CD4-positive, CD25-positive, alpha-beta regulatory T cell (primary cell): ENCODE measurements around the gene EXOC6B. TPM values are rescaled to one million over a fixed set of nuclear protein-coding genes. Genes with fewer than 3 reads are reported as not detected.

ENCODE experiments used
- ATAC-seq, 2 donors: fragments of 150-1000 bp; cut with Tn5 transposase; one replicate each; pipeline ENCODE4 v1.10.0; 2021; ENCODE audit warnings: low read depth in 2 of 2, moderate number of reproducible peaks in 2 of 2, moderate library complexity in 1 of 2
- DNase-seq, 3 donors: peaks; one replicate each; pipeline versions ENCODE4 v3.0.0 to v3.0.0-alpha.2; 2012 to 2022; ENCODE audit warnings: mixed read lengths in 1 of 3
- H3K27ac ChIP-seq: one replicate; pipeline ENCODE4 v1.7.0; 2013; ENCODE audit warnings: mild to moderate bottlenecking, low read length; ENCODE audit not compliant: insufficient read depth, poor library complexity, severe bottlenecking
- H3K27me3 ChIP-seq: one replicate; pipeline ENCODE4 v1.7.0; 2013; ENCODE audit warnings: low read length; ENCODE audit not compliant: control insufficient read depth, insufficient read depth
- H3K36me3 ChIP-seq: one replicate; pipeline ENCODE4 v1.7.0; 2013; ENCODE audit warnings: mild to moderate bottlenecking, low read length, moderate library complexity; ENCODE audit not compliant: control insufficient read depth, insufficient read depth
- H3K4me1 ChIP-seq: 2 replicates; pipeline ENCODE4 v1.7.0; 2013; ENCODE audit warnings: mild to moderate bottlenecking, low read length; ENCODE audit not compliant: insufficient read depth, control insufficient read depth, poor library complexity, severe bottlenecking
- H3K4me3 ChIP-seq: one replicate; pipeline ENCODE4 v1.7.0; 2013; ENCODE audit warnings: low read depth, mild to moderate bottlenecking, low read length, moderate library complexity
- H3K9me3 ChIP-seq, 2 experiments: 1 replicate in 1 of 2; 2 replicates in 1 of 2; pipeline ENCODE4 v1.7.0; 2013; ENCODE audit warnings: low read length in 2 of 2, mild to moderate bottlenecking in 1 of 2, moderate library complexity in 1 of 2; ENCODE audit not compliant: control insufficient read depth in 2 of 2
- H3K27ac Mint-ChIP-seq, 3 donors: one replicate each; pipeline ENCODE4 v1.8.0; 2020 to 2022; ENCODE audit warnings: mild to moderate bottlenecking in 3 of 3, mixed read lengths in 3 of 3, moderate library complexity in 2 of 3
- H3K27me3 Mint-ChIP-seq: one replicate; pipeline ENCODE4 v1.8.0; 2022; ENCODE audit warnings: mild to moderate bottlenecking, mixed read lengths
- H3K36me3 Mint-ChIP-seq: one replicate; pipeline ENCODE4 v1.8.0; 2020; ENCODE audit warnings: mixed read lengths
- H3K4me1 Mint-ChIP-seq, 4 donors: one replicate each; pipeline ENCODE4 v1.8.0; 2020 to 2022; ENCODE audit warnings: mixed read lengths in 4 of 4, mild to moderate bottlenecking in 1 of 4
- H3K4me3 Mint-ChIP-seq, 4 donors: one replicate each; pipeline ENCODE4 v1.8.0; 2020 to 2022; ENCODE audit warnings: mild to moderate bottlenecking in 4 of 4, mixed read lengths in 4 of 4, moderate library complexity in 3 of 4
- H3K9me3 Mint-ChIP-seq, 7 donors: one replicate each; pipeline ENCODE4 v1.8.0; 2020 to 2022; ENCODE audit warnings: mixed read lengths in 7 of 7, mild to moderate bottlenecking in 3 of 7, moderate library complexity in 2 of 7
- polyA plus RNA-seq, 4 donors: library from polyadenylated mRNA; unstranded; fragments of 300-500 nt; fragmentation: Illumina TruSeq; gene quantifications; one replicate each; pipeline ENCODE4 v1.2.3, GENCODE V29; 2021
- total RNA-seq: library from RNA; stranded (reverse); gene quantifications from one replicate; pipeline ENCODE4 v1.2.3, GENCODE V29; 2022

EXOC6B gene
- total and polyA plus RNA-seq, 5 donors from 2014 or later: 1.5 to 20.8 (median 2.1) TPM

- no peak overlapping the region for H3K4me3 ChIP-seq
- DNase-seq: peak in 1 of 3 donors; percentile 36
- Mint-ChIP-seq H3K4me3 (no peak overlapping the region), H3K27ac (no peak overlapping the region), H3K36me3 (no peaks in the 10 kb centered on the region), H3K4me1 (peaks cover 27 to 41% (median 33%) of the 10 kb centered on the region in 4 donors), H3K27me3 (peaks cover 7% of the 10 kb centered on the region), H3K9me3 (no peaks in the 10 kb centered on the region)
- H3K9me3 ChIP-seq: no peaks in the 10 kb centered on the region
- no peaks in the 10 kb centered on the region for H3K27me3 ChIP-seq
- H3K27ac ChIP-seq: no peak overlapping the region
- ATAC-seq: no peak
- H3K4me1 ChIP-seq: peaks cover 29% of the 10 kb centered on the region
- H3K36me3 ChIP-seq: no peaks in the 10 kb centered on the region
Measured at GRCh38 chr2:72827966-72828646, 2.3 kb upstream of the EXOC6B start.

- DNase-seq: no peak
- H3K36me3 Mint-ChIP-seq: no peaks in the 10 kb centered on the region
- Histone ChIP-seq H3K27ac (no peak overlapping the region), H3K4me1 (peaks cover 29% of the 10 kb centered on the region), H3K36me3 (no peaks in the 10 kb centered on the region), H3K27me3 (no peaks in the 10 kb centered on the region), H3K9me3 (no peaks in the 10 kb centered on the region), H3K4me3 (no peak overlapping the region)
- H3K9me3 Mint-ChIP-seq: no peaks in the 10 kb centered on the region
- no peak overlapping the region for H3K27ac Mint-ChIP-seq
- peak overlapping the region in 3 of 4 donors; percentile 44 to 96 (median 53) for H3K4me3 Mint-ChIP-seq
- peaks cover 28 to 45% (median 37%) of the 10 kb centered on the region in 4 donors for H3K4me1 Mint-ChIP-seq
- ATAC-seq: no peak
- peaks cover 7% of the 10 kb centered on the region for H3K27me3 Mint-ChIP-seq
Measured at GRCh38 chr2:72827487-72827886, 1.7 kb upstream of the EXOC6B start.

GRCh38 chr2:72826156-72826477 is 284 bp upstream of the EXOC6B start:
- ATAC-seq (no peak), DNase-seq (no peak)
- Mint-ChIP-seq H3K36me3 (peaks cover under 1% of the 10 kb centered on the region), H3K27me3 (peaks cover 7% of the 10 kb centered on the region), H3K4me1 (peaks cover 31 to 57% (median 47%) of the 10 kb centered on the region in 4 donors), H3K27ac (peak overlapping the region in 2 of 3 donors; percentile 93 to 94), H3K4me3 (peak overlapping the region; percentile 92 to 97 (median 95)), H3K9me3 (no peaks in the 10 kb centered on the region)
- H3K4me3 ChIP-seq: peak overlapping the region; percentile 69
- no peaks in the 10 kb centered on the region for H3K27me3 ChIP-seq
- no peaks in the 10 kb centered on the region for H3K36me3 ChIP-seq
- H3K9me3 ChIP-seq: no peaks in the 10 kb centered on the region
- peaks cover 29% of the 10 kb centered on the region for H3K4me1 ChIP-seq
- no peak overlapping the region for H3K27ac ChIP-seq

- H3K27ac Mint-ChIP-seq: peak overlapping the region; percentile 5 to 93 (median 87)
- peaks cover 22% of the 10 kb centered on the region for H3K4me1 ChIP-seq
- H3K27ac ChIP-seq: no peak overlapping the region
- no peak for ATAC-seq
- peaks cover 4% of the 10 kb centered on the region for H3K36me3 Mint-ChIP-seq
- peak overlapping the region; percentile 92 to 96 (median 94) for H3K4me3 Mint-ChIP-seq
- no peaks in the 10 kb centered on the region for H3K9me3 Mint-ChIP-seq
- DNase-seq: peak in 1 of 3 donors; percentile 13
- no peaks in the 10 kb centered on the region for H3K9me3 ChIP-seq
- peak overlapping the region; percentile 80 for H3K4me3 ChIP-seq
- peaks cover 31 to 62% (median 50%) of the 10 kb centered on the region in 4 donors for H3K4me1 Mint-ChIP-seq
- peaks cover 7% of the 10 kb centered on the region for H3K27me3 Mint-ChIP-seq
- no peaks in the 10 kb centered on the region for H3K27me3 ChIP-seq
- H3K36me3 ChIP-seq: no peaks in the 10 kb centered on the region
Measured at GRCh38 chr2:72824224-72824842, 1.5 kb downstream of the EXOC6B start.

GRCh38 chr2:72822794-72823193 is 3.0 kb downstream of the EXOC6B start:
- no peak for ATAC-seq
- Mint-ChIP-seq H3K27me3 (peaks cover 7% of the 10 kb centered on the region), H3K4me1 (peaks cover 26 to 62% (median 49%) of the 10 kb centered on the region in 4 donors), H3K27ac (no peak overlapping the region), H3K36me3 (peaks cover 7% of the 10 kb centered on the region), H3K9me3 (no peaks in the 10 kb centered on the region), H3K4me3 (peak overlapping the region in 1 of 4 donors; percentile 75)
- Histone ChIP-seq H3K9me3 (no peaks in the 10 kb centered on the region), H3K4me3 (no peak overlapping the region), H3K27ac (no peak overlapping the region), H3K36me3 (no peaks in the 10 kb centered on the region), H3K27me3 (no peaks in the 10 kb centered on the region), H3K4me1 (peaks cover 22% of the 10 kb centered on the region)
- DNase-seq: no peak

- Histone ChIP-seq H3K9me3 (no peaks in the 10 kb centered on the region), H3K4me1 (peaks cover 22% of the 10 kb centered on the region), H3K36me3 (no peaks in the 10 kb centered on the region), H3K4me3 (no peak overlapping the region), H3K27ac (no peak overlapping the region), H3K27me3 (no peaks in the 10 kb centered on the region)
- Mint-ChIP-seq H3K9me3 (no peaks in the 10 kb centered on the region), H3K27me3 (peaks cover 7% of the 10 kb centered on the region), H3K4me3 (peak overlapping the region in 2 of 4 donors; percentile 14 to 75), H3K36me3 (peaks cover 7% of the 10 kb centered on the region), H3K27ac (no peak overlapping the region), H3K4me1 (peaks cover 28 to 69% (median 54%) of the 10 kb centered on the region in 4 donors)
- DNase-seq (no peak), ATAC-seq (no peak)
Measured at GRCh38 chr2:72821983-72822382, 3.9 kb downstream of the EXOC6B start.

GRCh38 chr2:72821118-72821517 is 4.7 kb downstream of the EXOC6B start:
- H3K27me3 ChIP-seq: no peaks in the 10 kb centered on the region
- no peaks in the 10 kb centered on the region for H3K9me3 ChIP-seq
- H3K36me3 ChIP-seq: no peaks in the 10 kb centered on the region
- Mint-ChIP-seq H3K27ac (no peak overlapping the region), H3K9me3 (no peaks in the 10 kb centered on the region), H3K4me3 (peak overlapping the region in 2 of 4 donors; percentile 18 to 23), H3K27me3 (peaks cover 3% of the 10 kb centered on the region), H3K36me3 (peaks cover 7% of the 10 kb centered on the region), H3K4me1 (peaks cover 34 to 67% (median 53%) of the 10 kb centered on the region in 4 donors)
- H3K27ac ChIP-seq: no peak overlapping the region
- DNase-seq (no peak), ATAC-seq (no peak)
- H3K4me1 ChIP-seq: peaks cover 22% of the 10 kb centered on the region
- H3K4me3 ChIP-seq: no peak overlapping the region
